SK-N-MC (cell line): Measurements from ENCODE around the gene CDC34.

Experiments used
- EZH2 ChIP-seq: fragments of 200-600 bp; sonication (generic); IDR thresholded peaks from one replicate; pipeline ENCODE4 v1.6.1; 2017; ENCODE audit warnings: antibody characterized with exemption
- POLR2AphosphoS5 ChIP-seq: IDR thresholded peaks from 2 replicates; pipeline ENCODE4 v1.6.1; 2012; ENCODE audit warnings: mild to moderate bottlenecking, low read depth, low read length, borderline replicate concordance

DNA sequence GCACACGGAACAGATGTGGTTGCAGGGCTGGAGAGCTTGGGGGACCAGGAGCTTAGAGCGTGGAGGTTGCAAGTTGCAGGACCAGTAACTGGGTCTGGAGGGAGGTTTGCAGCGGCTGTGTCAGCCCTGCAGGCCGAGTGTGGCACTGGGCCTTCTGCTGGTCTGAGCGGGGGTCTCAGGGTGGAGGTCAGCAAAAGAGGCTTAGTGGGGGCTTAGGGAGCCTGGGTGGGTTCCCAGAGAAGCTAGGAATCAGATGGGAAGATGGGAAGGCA is 52.3 kb downstream of the CDC34 start:
- no peak for TF ChIP-seq POLR2AphosphoS5
- TF ChIP-seq EZH2: no peak
